ENCODE measurements around the gene MLLT10.
A peak's percentile ranks its signal among the peaks of the same experiment; 100 is the strongest.

MLLT10 gene

GRCh38 chr10:21501091-21501490, 32.9 kb upstream of the MLLT10 start:
- DNase-seq (ENCODE audit: low spot score): peak; percentile 56

DNA sequence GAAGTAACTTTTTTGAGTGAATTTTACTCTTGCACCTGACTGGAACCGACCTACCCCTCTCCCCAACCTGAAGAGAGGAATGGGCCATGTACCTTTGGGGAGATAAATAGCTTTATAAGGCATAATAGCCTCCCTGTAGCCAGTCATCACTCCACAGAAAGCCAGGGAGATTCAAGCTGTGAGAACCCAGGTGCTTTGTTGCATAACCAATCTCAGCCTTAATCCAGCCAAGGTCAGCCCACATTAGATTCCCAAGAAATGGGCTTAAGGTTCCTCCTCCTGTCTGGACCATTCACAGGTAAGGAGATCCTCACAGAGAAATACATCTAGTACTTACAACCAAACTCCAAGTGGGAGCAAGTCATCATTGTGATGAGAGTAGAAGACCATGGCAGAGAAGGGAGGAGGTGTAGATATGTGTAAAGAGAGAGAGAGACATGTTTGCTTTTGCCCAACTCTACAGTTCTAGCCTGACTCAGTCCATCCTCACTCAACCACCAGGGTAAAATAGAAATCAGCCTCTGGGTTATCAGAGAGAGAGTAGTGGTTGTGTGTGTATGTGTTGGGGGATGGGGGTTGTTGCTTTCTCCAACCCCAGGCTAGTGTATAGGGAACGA, 32.2 kb upstream of the MLLT10 start:
- no peak for DNase-seq (ENCODE audit: low spot score)

GRCh38 chr10:21502348-21502740, 31.7 kb upstream of the MLLT10 start:
- peak; percentile 61 for DNase-seq (ENCODE audit: low spot score)

DNA sequence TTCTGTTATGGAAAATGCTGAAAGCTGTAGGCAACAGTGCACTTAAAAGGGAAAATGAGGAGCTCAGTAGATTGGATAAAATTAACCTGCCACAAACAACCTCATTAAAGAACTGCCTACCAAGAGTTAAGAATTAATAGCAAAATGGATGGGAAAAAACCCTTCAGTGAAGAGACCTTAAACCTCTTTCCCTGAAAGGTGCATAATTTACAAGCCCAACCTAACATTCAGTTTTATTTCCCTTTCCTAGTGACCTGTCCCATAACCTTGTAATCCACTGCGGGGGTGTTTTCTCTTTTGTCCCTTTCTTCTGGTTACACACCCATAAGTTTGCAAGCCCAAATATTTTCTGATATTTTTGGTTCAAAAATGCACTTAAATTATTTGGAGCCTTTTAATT, 30.5 kb upstream of the MLLT10 start:
- DNase-seq (ENCODE audit: low spot score): no peak

DNA sequence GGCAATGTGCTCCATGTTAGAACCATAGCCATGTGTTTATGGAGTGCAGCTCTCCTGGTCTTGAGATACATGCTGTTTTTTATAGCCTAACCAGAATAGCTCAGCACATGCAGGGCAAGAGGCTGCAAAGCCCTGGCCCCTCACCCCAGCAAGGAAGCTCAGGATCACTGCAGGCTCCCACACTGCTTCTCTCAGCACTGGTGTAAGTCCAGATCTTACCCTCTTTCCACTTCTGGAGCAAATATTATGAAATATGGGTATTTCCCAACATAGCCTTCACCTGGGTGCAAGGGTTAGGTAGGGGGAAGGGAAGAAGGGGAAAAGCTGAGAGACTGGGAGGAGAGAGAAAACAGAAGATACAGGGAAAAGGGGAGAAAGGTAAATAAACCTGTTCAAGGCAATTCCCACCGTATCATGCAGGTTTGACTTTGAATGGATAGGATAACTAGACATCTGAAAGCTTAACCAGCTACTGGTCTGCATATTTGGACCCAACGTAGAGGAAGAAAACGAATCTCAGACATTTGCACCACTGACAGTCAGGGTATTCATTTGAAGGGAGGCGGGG, 28.2 kb upstream of the MLLT10 start:
- no peak for DNase-seq (ENCODE audit: low spot score)

- no peak for DNase-seq (ENCODE audit: low spot score)
Observed at GRCh38 chr10:21506351-21506750, 27.7 kb upstream of the MLLT10 start.

DNA sequence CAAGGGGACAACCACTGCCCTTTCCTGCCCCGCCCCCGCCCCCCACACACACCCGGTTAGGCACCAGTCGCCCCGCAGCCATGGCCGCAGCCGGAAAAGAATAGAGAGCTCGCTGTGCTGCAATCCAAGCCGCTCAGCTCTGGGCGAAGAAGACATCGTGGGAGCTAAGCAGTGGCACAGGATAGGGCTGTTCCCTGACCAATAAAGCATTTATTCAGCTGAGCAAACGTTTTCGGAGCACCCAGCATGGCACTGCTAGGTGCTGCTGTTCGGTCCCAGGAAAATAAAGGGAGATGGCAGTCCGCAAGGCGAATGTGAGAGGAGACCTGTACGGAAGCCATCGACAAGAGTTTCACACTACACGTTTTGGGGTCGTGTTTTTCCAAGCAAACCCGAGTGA, 26.9 kb upstream of the MLLT10 start:
- peak; percentile 69 for DNase-seq (ENCODE audit: low spot score)

- DNase-seq (ENCODE audit: low spot score): peak; percentile 67
Observed at GRCh38 chr10:21508706-21509331, 25.2 kb upstream of the MLLT10 start.

DNA sequence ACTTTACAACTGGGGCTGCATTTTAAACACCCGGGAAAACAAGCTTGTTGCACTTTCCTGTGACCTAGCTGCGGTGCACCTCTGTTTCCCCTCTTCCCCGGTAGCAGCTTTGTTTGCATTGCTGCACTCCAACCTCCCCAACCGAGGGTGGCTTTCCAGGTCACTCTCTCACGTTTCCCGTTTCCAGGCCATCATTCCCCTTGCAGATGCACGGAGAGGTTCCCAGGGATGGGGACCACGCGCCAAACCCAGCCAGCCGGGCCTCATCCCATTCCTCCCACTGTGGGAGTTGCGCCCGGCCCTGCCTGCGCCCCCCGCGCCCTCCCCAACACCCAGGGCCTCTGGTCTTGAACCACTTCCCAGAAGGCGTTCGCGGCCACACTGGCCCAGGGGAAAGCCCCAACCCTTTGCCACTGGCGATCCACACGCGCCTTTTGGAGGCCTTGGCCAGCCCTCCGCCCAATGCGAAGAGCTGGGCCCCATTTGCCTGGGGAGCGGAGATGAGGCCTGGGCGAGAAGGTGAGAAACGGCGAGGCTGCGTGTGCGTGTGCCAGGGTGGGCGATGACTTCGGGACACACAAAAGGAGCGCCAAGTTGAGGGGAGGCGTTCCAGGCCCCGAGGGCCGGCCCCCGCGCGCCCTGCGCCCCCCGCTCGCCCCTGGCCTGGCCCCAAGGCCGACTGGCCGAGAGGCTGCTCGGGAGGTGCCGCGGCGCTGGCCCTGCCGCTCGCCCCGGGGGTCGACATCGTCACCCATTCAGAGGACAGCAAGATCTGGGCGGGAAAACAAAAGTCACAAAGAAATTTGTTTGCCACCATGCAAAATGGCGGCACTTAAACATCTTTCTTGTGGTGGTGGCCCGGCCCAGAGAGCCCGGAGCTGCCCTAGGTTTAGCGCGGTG, 24.4 kb upstream of the MLLT10 start:
- DNase-seq (ENCODE audit: low spot score): peak; percentile 72

GRCh38 chr10:21510241-21511094, 23.6 kb upstream of the MLLT10 start:
- DNase-seq (ENCODE audit: low spot score): peak; percentile 84

DNA sequence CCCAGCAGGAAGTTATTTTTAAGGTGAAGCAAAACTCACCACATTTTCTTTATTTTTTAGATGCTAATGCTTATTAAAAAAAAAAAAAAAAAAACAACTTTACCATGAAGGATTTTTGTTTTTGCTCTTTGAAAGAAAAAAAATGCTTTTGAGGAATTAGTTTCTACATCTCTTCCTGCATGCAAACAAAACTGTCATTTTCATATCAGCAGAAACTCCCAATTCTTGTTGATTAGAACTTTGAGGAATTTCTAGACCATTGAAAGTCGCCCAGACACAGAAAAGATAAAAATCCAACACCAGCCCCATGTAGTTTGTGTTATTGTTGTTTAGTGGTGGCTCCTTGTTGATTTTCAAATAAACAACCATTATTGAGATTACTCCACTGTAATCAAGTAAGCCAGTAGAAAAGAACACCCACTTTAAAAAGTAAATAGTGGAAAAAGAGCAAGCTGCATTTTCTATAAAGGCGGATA, 22.9 kb upstream of the MLLT10 start:
- no peak for DNase-seq (ENCODE audit: low spot score)

- DNase-seq (ENCODE audit: low spot score): no peak
Observed at GRCh38 chr10:21511946-21512572, 22.0 kb upstream of the MLLT10 start.

DNA sequence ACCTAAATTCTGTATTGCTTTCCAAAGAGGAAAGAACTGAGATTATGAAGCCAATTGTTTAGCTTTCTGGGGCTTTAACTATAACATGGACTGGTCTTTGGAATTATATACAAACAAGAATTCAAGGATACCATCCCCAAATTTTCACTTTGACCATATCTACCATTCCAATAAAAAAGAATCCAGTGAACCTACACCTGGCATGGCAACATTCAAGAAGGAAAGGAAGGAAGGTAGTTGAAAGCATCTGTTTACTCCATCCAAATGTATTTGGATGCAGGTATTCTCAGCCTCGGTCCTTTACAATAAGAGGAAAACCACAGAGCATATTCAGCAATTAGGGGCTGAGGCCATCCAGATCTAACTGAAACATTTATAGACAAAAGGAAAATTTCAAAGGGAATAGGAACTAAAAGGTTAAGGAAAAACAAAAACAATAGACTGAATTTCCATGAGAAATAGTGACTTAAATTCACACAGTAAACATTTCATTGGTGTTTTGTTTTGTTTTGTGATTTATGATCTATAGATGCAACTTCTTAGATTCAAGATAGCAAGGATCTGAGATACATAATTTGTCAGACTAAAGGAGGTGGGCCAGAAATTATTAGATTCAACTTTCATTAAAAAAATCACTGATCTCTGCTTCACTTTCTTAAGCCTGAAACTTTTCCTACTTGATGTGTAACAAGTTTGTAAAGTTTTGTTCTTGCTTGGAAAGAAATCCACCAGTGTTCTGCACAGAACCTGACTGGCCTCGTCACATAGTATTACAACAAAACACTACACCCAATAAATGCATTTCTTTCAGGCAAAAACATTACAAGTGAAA, 21.2 kb upstream of the MLLT10 start:
- no peak for DNase-seq (ENCODE audit: low spot score)

DNA sequence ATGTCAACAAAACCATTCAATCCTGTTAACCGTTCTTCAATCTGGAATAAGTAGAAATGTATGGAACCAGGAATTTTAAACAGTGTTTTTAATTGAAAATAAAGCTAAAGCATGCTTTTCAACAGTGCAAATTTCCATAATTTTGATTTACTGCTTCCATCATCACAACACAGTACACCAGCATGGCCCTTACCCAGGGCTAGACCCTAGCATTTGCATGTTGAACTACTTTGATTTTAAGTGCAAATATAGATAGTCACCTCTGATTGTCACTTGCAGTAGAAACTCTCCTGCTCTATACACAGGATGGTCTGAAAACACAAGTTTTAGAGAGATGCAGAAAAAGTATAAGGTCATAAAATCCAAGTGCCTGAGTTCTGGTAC, 20.6 kb upstream of the MLLT10 start:
- DNase-seq (ENCODE audit: low spot score): no peak

DNA sequence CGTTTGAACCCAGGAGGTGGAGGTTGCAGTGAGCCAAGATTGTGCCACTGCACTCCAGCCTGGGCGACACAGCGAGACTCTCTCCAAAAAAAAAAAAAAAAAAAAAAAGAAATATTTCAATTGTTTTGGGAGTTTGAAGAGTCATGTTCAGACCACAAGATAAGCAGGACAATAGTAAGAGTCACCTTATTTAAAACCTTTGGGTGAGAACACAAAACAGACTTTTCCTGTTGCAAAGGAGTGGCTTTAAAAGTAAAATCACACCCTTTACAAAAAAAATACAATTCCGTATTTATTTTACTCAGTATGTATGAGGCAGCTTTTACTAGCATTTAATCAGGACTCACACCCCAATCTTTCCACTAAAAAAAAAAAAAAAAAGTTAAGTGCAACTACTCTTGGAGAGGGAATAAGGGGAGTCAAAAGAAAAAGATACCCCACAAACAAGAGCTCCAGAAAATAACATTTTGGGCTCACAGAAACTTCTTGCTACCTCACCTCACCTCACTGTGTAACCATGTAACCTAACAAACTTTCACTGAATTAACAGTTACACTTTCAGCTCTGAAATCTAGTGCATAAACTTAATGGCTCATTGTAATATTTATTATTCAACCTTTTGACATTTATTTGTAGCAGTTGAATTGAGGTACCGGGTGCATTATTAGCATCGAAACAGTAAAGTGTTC, 19.8 kb upstream of the MLLT10 start:
- no peak for DNase-seq (ENCODE audit: low spot score)

GRCh38 chr10:21514818-21515351, 19.1 kb upstream of the MLLT10 start:
- DNase-seq (ENCODE audit: low spot score): no peak

GRCh38 chr10:21515361-21516241, 18.4 kb upstream of the MLLT10 start:
- DNase-seq (ENCODE audit: low spot score): no peak
